Lung (tissue), 12 donors: Measurements from ENCODE around the gene EYS. TPM values are rescaled to one million over a fixed set of nuclear protein-coding genes. Genes with fewer than 3 reads are reported as not detected.

Experiments used
- ATAC-seq: fragments of 200-7000 bp; cut with Tn5 transposase; one replicate; pipeline ENCODE4 v1.9.1; 2020; ENCODE audit warnings: moderate number of reproducible peaks; ENCODE audit not compliant: insufficient read depth, low FRiP score
- DNase-seq, 3 donors: peaks; one replicate each; pipeline ENCODE4 v3.0.0-alpha.2; 2013 to 2017
- H3K27ac ChIP-seq, 2 donors: one replicate each; pipeline ENCODE4 v1.5.1; 2013; ENCODE audit warnings: mild to moderate bottlenecking in 2 of 2, moderate library complexity in 2 of 2, control low read depth in 1 of 2, inconsistent platforms in 1 of 2, low read depth in 1 of 2, low read length in 1 of 2
- H3K27me3 ChIP-seq, 3 donors: one replicate each; pipeline ENCODE4 v1.5.1; 2013; ENCODE audit warnings: low read length in 2 of 3; ENCODE audit not compliant: control insufficient read depth in 3 of 3, insufficient read depth in 3 of 3
- H3K36me3 ChIP-seq, 4 donors: one replicate each; pipeline ENCODE4 v1.5.1; 2013; ENCODE audit warnings: low read length in 4 of 4, mild to moderate bottlenecking in 1 of 4, moderate library complexity in 1 of 4; ENCODE audit not compliant: control insufficient read depth in 4 of 4, insufficient read depth in 4 of 4
- H3K4me1 ChIP-seq, 5 donors: one replicate each; pipeline ENCODE4 v1.5.1; 2013; ENCODE audit warnings: low read length in 5 of 5, mild to moderate bottlenecking in 2 of 5, moderate library complexity in 1 of 5; ENCODE audit not compliant: control insufficient read depth in 5 of 5, insufficient read depth in 5 of 5
- H3K4me3 ChIP-seq: one replicate; pipeline ENCODE4 v1.5.1; 2013; ENCODE audit warnings: mild to moderate bottlenecking, control low read depth, moderate library complexity
- H3K9ac ChIP-seq, 2 donors: one replicate each; pipeline ENCODE4 v1.5.1; 2013; ENCODE audit warnings: low read length in 2 of 2, control low read depth in 1 of 2; ENCODE audit not compliant: insufficient read depth in 1 of 2
- H3K9me3 ChIP-seq, 4 donors: one replicate each; pipeline ENCODE4 v1.5.1; 2013; ENCODE audit warnings: low read length in 3 of 4, mild to moderate bottlenecking in 1 of 4, moderate library complexity in 1 of 4; ENCODE audit not compliant: control insufficient read depth in 4 of 4, insufficient read depth in 3 of 4
- WGBS, 2 donors: extraction: QIAGEN DNeasy Blood & Tissue Kit; methylation state at CpG; one replicate each; pipeline ENCODE4 v1.1.7; 2013; 5-methylcytosine and 5-hydroxymethylcytosine counted together
- polyA plus RNA-seq, 2 donors: library from polyadenylated mRNA; stranded (reverse); fragments of 200-250 nt; gene quantifications; one replicate each; pipeline ENCODE4 v1.2.1, GENCODE V29; 2013
- total RNA-seq, 2 donors: library from RNA; depleted of rRNA in 1 of 2; stranded (reverse); fragments of >200 nt in 1 of 2; gene quantifications; one replicate each; pipeline ENCODE4 v1.2.1, GENCODE V29; 2014 to 2021
- TF ChIP-seq, protein P1 (sequence below): IDR thresholded peaks from 2 replicates; pipeline ENCODE4 v1.5.1; 2012; ENCODE audit warnings: mild to moderate bottlenecking; ENCODE audit errors: control extremely low read depth, extremely low read depth
- donor health status: control.
- donor health status: control.
- donor health status: Bipolar disorder and iron deficiency.
- donor health status: healthy.
- donor health status: DM: yes; HTN: yes; CAD: no.

Gene EYS
- total and polyA plus RNA-seq, 4 donors = 0.06 to 0.34 (median 0.12) TPM

DNA sequence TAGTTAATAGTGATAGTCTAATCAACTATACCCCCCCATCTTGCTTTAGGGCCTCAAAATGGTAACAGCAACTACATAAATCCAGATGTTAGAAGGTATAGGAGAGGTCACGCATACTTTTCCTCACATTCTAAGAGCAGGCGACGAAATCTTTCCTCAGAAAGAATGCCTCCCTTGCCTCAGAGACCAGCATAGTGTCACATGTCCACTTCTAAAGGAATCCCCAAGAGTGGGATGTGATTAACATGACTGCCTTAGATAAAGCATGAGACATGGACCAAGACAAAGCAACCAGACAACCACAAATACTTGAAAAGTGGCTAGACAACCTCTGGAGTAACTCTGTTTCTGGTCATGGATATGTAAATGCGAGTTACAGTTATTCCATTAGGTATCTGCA lies 710.7 kb downstream of the EYS start:
- H3K4me1 ChIP-seq = no peaks in the 10 kb centered on the region
- no peak overlapping the region for H3K9ac ChIP-seq
- ATAC-seq (no peak), DNase-seq (no peak)
- H3K27ac ChIP-seq = no peak overlapping the region
- no peaks in the 10 kb centered on the region for H3K36me3 ChIP-seq
- H3K27me3 ChIP-seq = no peaks in the 10 kb centered on the region
- H3K4me3 ChIP-seq = no peak overlapping the region
- TF ChIP-seq, protein P1, sequence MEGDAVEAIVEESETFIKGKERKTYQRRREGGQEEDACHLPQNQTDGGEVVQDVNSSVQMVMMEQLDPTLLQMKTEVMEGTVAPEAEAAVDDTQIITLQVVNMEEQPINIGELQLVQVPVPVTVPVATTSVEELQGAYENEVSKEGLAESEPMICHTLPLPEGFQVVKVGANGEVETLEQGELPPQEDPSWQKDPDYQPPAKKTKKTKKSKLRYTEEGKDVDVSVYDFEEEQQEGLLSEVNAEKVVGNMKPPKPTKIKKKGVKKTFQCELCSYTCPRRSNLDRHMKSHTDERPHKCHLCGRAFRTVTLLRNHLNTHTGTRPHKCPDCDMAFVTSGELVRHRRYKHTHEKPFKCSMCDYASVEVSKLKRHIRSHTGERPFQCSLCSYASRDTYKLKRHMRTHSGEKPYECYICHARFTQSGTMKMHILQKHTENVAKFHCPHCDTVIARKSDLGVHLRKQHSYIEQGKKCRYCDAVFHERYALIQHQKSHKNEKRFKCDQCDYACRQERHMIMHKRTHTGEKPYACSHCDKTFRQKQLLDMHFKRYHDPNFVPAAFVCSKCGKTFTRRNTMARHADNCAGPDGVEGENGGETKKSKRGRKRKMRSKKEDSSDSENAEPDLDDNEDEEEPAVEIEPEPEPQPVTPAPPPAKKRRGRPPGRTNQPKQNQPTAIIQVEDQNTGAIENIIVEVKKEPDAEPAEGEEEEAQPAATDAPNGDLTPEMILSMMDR = no peak
- 93 to 94% methylated on average over 4 of the region's 4 CpGs for WGBS, 2 donors
- H3K9me3 ChIP-seq = no peaks in the 10 kb centered on the region

DNA sequence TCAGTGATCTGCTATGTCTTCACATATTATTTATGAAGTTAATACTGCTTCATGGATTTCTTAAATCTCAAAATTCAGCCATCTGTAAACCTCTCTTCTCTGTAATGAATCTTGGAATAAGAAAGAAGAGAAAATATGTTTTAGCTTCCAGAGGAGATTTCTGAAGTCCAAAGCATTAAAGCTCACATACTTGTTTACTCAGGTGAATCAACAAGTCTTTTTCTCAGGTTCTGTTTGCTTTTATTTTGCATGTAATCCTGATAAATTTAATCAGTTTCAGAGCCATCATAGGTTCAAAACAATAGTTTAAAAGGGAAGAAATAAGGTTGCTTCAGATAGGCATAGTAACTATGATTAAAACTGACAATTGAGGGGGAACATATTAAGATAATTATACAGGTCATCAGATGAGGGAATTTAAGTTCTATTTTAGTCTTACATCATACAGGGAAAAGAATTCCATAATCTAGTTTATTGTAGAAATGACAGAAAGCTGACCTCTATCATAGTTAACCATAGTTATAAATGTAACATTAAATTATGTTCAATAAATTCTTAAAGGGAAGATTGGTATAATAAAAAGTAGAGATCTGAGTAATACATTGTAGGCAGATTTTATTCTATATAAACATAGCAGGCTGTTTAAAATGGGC lies 716.2 kb downstream of the EYS start:
- H3K27me3 ChIP-seq = no peaks in the 10 kb centered on the region

DNA sequence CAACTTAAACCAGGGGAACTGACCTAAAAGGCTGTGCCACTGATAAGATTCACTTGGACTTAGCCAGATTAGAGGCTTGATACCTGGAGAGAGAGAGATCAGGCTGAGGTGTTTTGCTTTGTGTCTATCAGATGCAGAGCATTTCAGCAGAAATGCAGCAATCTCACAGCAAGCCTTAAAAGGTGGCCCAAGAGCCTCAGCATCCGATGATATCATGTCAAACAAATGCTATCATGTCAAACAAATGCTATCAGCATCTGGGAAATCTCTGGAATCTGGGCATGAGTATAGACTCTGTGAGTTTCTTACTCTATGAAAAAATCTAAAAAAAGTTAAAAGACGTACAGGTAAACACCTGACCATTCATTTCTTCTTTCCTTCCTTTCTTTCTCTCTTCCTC lies 718.9 kb downstream of the EYS start:
- WGBS, 2 donors = 63 to 67% methylated on average over 2 of the region's 2 CpGs
- Histone ChIP-seq H3K36me3 (no peaks in the 10 kb centered on the region), H3K9me3 (no peaks in the 10 kb centered on the region), H3K27me3 (no peaks in the 10 kb centered on the region), H3K27ac (no peak overlapping the region), H3K4me1 (no peaks in the 10 kb centered on the region), H3K9ac (no peak overlapping the region), H3K4me3 (no peak overlapping the region)
- TF ChIP-seq, protein P1 = no peak
- DNase-seq (no peak), ATAC-seq (no peak)

More for the DNA sequence above, 716.2 kb downstream of the EYS start:
- Histone ChIP-seq H3K9me3 (no peaks in the 10 kb centered on the region), H3K4me1 (no peaks in the 10 kb centered on the region), H3K36me3 (no peaks in the 10 kb centered on the region), H3K4me3 (no peak overlapping the region), H3K9ac (no peak overlapping the region), H3K27ac (no peak overlapping the region)
- DNase-seq = no peak
- TF ChIP-seq, protein P1 = no peak
- no peak for ATAC-seq

DNA sequence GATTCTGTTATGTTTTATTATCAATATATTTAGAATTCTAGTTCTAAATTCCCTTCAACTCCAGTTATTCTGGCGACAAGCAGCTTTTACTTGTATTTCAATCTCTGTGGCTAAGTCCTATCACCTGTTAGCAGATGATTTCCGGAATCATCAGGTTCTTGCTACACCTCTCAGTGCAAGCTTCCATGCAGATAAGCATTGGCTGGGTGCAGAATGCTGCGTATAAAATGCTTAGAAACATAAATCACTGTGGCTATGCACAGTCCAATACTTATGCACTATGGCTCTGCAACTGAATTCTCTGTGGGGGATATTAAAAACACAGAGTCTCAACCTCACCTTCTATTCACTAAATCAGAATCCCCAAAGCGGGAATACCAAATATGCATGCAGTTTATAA lies 720.0 kb downstream of the EYS start:
- Histone ChIP-seq H3K9me3 (no peaks in the 10 kb centered on the region), H3K4me3 (no peak overlapping the region), H3K9ac (no peak overlapping the region), H3K36me3 (no peaks in the 10 kb centered on the region), H3K27ac (no peak overlapping the region), H3K27me3 (no peaks in the 10 kb centered on the region), H3K4me1 (no peaks in the 10 kb centered on the region)
- no peak for ATAC-seq
- no peak for DNase-seq
- TF ChIP-seq, protein P1 = no peak
- 85 to 87% methylated on average over 4 of the region's 4 CpGs for WGBS, 2 donors
